MCF 10A (cell line): ENCODE data around the gene THSD7B. TPM values are rescaled to one million over a fixed set of nuclear protein-coding genes. Genes with fewer than 3 reads are reported as not detected.

ENCODE experiments used
- BruUV-seq: library from RNA; stranded (reverse); fragments of 400-500 nt; replicated peaks from 2 replicates; lab custom pipeline; 2021; lab: Mats Ljungman, UMichigan
- CTCF ChIA-PET: fragments of 300-600 bp; sonication (Branson Sonifier 250); formaldehyde crosslinking; extraction: SDS; loops from one replicate; lab custom pipeline; 2021; ENCODE audit warnings: antibody characterized with exemption, inconsistent platforms; lab: Yijun Ruan, JAX
- POLR2A ChIA-PET: fragments of 300-600, 350-650 bp; sonication (Branson Sonifier 250); formaldehyde crosslinking; extraction: SDS; loops from one replicate; lab custom pipeline; 2020; ENCODE audit warnings: antibody characterized with exemption, inconsistent platforms; lab: Yijun Ruan, JAX
- DNase-seq: peaks from one replicate; pipeline ENCODE4 v3.0.0-alpha.2; 2018; ENCODE audit not compliant: unreplicated experiment
- H3K27ac Mint-ChIP-seq: one replicate; pipeline ENCODE4 v1.8.0; 2022; ENCODE audit warnings: mild to moderate bottlenecking, low read depth, mixed read lengths; ENCODE audit not compliant: unreplicated experiment
- H3K27me3 Mint-ChIP-seq: one replicate; pipeline ENCODE4 v1.8.0; 2022; ENCODE audit warnings: mixed read lengths; ENCODE audit not compliant: insufficient read depth, unreplicated experiment
- H3K36me3 Mint-ChIP-seq: one replicate; pipeline ENCODE4 v1.8.0; 2022; ENCODE audit warnings: mild to moderate bottlenecking, moderate library complexity, mixed read lengths; ENCODE audit not compliant: insufficient read depth, unreplicated experiment
- H3K4me1 Mint-ChIP-seq: one replicate; pipeline ENCODE4 v1.8.0; 2022; ENCODE audit warnings: mixed read lengths; ENCODE audit not compliant: insufficient read depth, unreplicated experiment
- H3K4me3 Mint-ChIP-seq: one replicate; pipeline ENCODE4 v1.8.0; 2022; ENCODE audit warnings: mild to moderate bottlenecking, moderate library complexity, mixed read lengths; ENCODE audit not compliant: unreplicated experiment
- H3K9me3 Mint-ChIP-seq: one replicate; pipeline ENCODE4 v1.8.0; 2022; ENCODE audit warnings: mixed read lengths; ENCODE audit not compliant: unreplicated experiment
- CTCF ChIP-seq: fragments of 200-600 bp; IDR thresholded peaks from one replicate; pipeline ENCODE4 v1.8.0; 2022; ENCODE audit warnings: antibody characterized with exemption, mild to moderate bottlenecking; ENCODE audit not compliant: unreplicated experiment
- intact Hi-C: fragments of 100-400 bp; cut with micrococcal nuclease; formaldehyde crosslinking; loops from 2 replicates; pipeline ENCODE4 v1.14.1; 2022
- total RNA-seq: library from RNA; stranded (reverse); gene quantifications from 2 replicates; pipeline ENCODE4 v1.2.3, GENCODE V29; 2022

Gene THSD7B
- total RNA-seq, 1 experiment from 2014 or later, result not detected

GRCh38 chr2:137348301-137348700 is 583.0 kb downstream of the THSD7B start:
- CTCF ChIA-PET, result interaction anchor here (0.6 to 0.7 kb wide), 2 partner anchors 83 to 1657 kb away, joined by 3 to 5 read pairs; no protein-coding TSS in a partner anchor
- peaks cover 10% of the 10 kb centered on the region for H3K9me3 Mint-ChIP-seq
- no peaks in the 10 kb centered on the region for H3K27me3 Mint-ChIP-seq

GRCh38 chr2:137357634-137358033 is 592.3 kb downstream of the THSD7B start:
- H3K27ac Mint-ChIP-seq, result peak overlapping the region; percentile 24

More at GRCh38 chr2:137348301-137348700, 583.0 kb downstream of the THSD7B start:
- BruUV-seq, result no TSS peak
- POLR2A ChIA-PET, result interaction anchor here (0.7 to 0.8 kb wide), 2 partner anchors 14 to 102 kb away, joined by 3 to 4 read pairs; no protein-coding TSS in a partner anchor
- Mint-ChIP-seq H3K4me1 (peaks cover 15% of the 10 kb centered on the region), H3K4me3 (no peak overlapping the region), H3K36me3 (no peaks in the 10 kb centered on the region), H3K27ac (peak overlapping the region; percentile 10)
- intact Hi-C loops, result no loop called here
- TF ChIP-seq CTCF, result no peak
- peak; percentile 47 for DNase-seq

GRCh38 chr2:137367361-137367760 is 602.0 kb downstream of the THSD7B start:
- peaks cover 9% of the 10 kb centered on the region for H3K4me1 Mint-ChIP-seq

More at GRCh38 chr2:137357634-137358033, 592.3 kb downstream of the THSD7B start:
- no peaks in the 10 kb centered on the region for H3K36me3 Mint-ChIP-seq
- intact Hi-C loops, result no loop called here
- no TSS peak for BruUV-seq
- H3K4me1 Mint-ChIP-seq, result peaks cover 14% of the 10 kb centered on the region
- TF ChIP-seq CTCF, result no peak
- no peak for DNase-seq
- H3K9me3 Mint-ChIP-seq, result peaks cover 8% of the 10 kb centered on the region
- H3K4me3 Mint-ChIP-seq, result no peak overlapping the region
- CTCF ChIA-PET, result interaction anchor here (1.5 kb wide), 1 partner anchor 109 kb away, joined by 3 read pairs; no protein-coding TSS in a partner anchor
- H3K27me3 Mint-ChIP-seq, result no peaks in the 10 kb centered on the region
- POLR2A ChIA-PET, result interaction anchor here (1.1 kb wide), 1 partner anchor 70 kb away, joined by 4 read pairs; no protein-coding TSS in a partner anchor

GRCh38 chr2:137369106-137369505 is 603.8 kb downstream of the THSD7B start:
- Mint-ChIP-seq H3K4me1 (peaks cover 9% of the 10 kb centered on the region), H3K27ac (no peak overlapping the region), H3K4me3 (no peak overlapping the region), H3K36me3 (no peaks in the 10 kb centered on the region), H3K9me3 (no peaks in the 10 kb centered on the region), H3K27me3 (no peaks in the 10 kb centered on the region)
- no TSS peak for BruUV-seq
- intact Hi-C loops, result no loop called here
- no peak for TF ChIP-seq CTCF
- DNase-seq, result no peak
- ChIA-PET POLR2A (interaction anchor here (1.1 kb wide), 1 partner anchor 9 kb away, joined by 3 read pairs; no protein-coding TSS in a partner anchor), CTCF (no interaction called here)

More at GRCh38 chr2:137367361-137367760, 602.0 kb downstream of the THSD7B start:
- Mint-ChIP-seq H3K27ac (peak overlapping the region; percentile 19), H3K9me3 (peaks cover 9% of the 10 kb centered on the region), H3K27me3 (no peaks in the 10 kb centered on the region), H3K4me3 (no peak overlapping the region), H3K36me3 (no peaks in the 10 kb centered on the region)
- BruUV-seq, result no TSS peak
- no peak for TF ChIP-seq CTCF
- DNase-seq, result peak; percentile 59
- ChIA-PET POLR2A (no interaction called here), CTCF (no interaction called here)
- intact Hi-C loops, result no loop called here
